HG03039 (cell line): ENCODE measurements around the gene USP1.
A peak's percentile ranks its signal among the peaks of the same experiment; 100 is the strongest.

ENCODE experiments used
- ATAC-seq: cut with Tn5 transposase; IDR thresholded peaks from one replicate; pipeline ENCODE4 v1.9.1; 2021; ENCODE audit warnings: mild to moderate bottlenecking, moderate library complexity; ENCODE audit not compliant: unreplicated experiment

Gene USP1

DNA sequence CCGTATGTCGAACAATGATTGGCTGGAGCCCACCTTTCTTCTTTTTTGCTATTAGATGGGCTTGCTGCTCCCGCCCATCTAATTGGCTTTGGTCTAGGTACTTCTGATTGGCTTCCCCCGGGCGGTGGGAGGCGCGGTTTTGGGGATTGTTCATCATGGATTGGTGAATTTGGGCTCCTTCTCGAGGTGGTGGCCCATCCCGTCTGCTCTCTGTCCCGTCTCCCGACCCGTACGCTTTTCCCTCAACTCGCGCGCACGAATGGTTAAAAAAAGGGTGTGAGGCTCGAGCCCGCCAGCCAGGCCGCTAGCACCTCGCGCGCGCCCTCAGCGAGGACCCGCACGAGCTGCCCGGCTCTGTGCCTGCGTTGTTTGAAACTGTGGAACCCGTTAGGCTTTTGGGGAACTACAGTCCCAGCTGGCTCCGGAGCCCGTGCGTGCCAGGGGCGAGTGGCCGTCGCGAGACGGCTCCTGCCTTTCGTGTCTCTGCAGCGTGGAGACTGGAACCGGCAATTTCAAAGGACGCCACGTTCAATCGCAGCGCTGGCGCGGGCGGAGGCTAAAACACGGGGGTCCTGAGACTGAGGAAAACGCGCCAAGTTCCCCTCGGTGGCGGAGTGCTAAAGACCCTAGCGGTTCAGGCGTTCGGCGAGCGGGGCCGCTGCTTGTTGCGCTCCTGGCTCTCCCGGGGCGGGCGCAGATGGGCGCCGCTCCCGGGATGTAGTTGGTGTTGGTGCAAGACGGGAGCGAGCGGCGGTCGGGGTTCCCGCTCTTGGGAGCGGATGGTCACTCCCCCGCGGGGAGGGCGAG is at the start of gene USP1:
USP1 (plus strand) TSS at position 584 of the 807 bp plus-strand sequence. CDS start 2,819 bp downstream, outside the sequence.
- ATAC-seq = peak; percentile 74

- ATAC-seq = no peak
Measured at GRCh38 chr1:62389531-62389930, 47.3 kb upstream of the USP1 start.

DNA sequence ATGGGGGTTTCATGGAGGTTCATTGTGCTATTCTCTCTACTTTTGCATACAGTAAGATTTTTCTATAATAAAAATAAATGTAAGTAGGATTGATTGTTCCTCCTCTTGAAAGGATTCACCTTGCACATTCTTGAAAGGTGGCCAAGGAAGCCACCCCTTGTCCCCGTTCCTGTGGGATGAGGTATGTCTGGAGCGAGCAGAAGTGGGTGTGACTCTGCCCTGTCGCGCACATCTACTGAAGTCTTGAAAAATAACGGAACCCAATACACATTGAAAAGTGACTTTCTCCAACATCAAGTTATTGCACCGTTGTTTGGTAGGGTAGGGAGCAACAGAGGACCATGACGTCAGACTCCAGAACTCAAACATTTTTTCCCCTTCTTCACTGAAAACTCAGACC is 46.8 kb upstream of the USP1 start:
- no peak for ATAC-seq

DNA sequence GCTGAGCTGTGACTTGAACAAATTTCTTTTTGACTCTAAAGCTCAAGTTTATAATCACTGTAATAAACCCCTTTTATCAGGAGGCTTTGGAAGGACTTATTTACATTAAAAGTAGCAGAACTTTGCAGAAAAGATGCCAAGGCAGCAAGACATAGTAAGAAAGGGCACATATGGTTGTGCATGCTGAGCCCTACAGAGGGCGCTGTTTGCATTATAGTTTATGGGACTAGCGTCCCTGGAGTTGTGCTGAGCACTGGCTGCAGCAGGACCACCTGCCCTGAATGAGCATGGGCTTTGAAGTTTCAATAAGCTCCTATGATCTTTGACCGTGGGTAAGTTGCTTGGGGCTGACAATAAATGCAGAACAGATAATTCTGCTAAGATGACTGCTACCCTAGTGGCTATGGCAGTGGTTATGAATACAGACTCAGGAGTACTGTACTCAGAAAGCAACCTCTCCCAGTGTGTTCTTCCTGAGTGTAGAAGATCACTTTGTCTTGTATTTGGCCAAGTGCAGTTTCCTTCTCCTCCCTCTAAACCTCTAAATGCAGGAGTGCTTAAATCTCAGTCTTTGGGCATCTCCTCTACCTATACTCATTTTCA is 45.4 kb upstream of the USP1 start:
- no peak for ATAC-seq

- no peak for ATAC-seq
Measured at GRCh38 chr1:62392951-62393350, 43.9 kb upstream of the USP1 start.

- ATAC-seq = no peak
Measured at GRCh38 chr1:62394646-62395045, 42.2 kb upstream of the USP1 start.

GRCh38 chr1:62395291-62395690 is 41.6 kb upstream of the USP1 start:
- no peak for ATAC-seq

GRCh38 chr1:62396871-62397270 is 40.0 kb upstream of the USP1 start:
- ATAC-seq = no peak

- ATAC-seq = no peak
Measured at GRCh38 chr1:62397301-62397700, 39.5 kb upstream of the USP1 start.

GRCh38 chr1:62398377-62398776 is 38.5 kb upstream of the USP1 start:
- no peak for ATAC-seq

DNA sequence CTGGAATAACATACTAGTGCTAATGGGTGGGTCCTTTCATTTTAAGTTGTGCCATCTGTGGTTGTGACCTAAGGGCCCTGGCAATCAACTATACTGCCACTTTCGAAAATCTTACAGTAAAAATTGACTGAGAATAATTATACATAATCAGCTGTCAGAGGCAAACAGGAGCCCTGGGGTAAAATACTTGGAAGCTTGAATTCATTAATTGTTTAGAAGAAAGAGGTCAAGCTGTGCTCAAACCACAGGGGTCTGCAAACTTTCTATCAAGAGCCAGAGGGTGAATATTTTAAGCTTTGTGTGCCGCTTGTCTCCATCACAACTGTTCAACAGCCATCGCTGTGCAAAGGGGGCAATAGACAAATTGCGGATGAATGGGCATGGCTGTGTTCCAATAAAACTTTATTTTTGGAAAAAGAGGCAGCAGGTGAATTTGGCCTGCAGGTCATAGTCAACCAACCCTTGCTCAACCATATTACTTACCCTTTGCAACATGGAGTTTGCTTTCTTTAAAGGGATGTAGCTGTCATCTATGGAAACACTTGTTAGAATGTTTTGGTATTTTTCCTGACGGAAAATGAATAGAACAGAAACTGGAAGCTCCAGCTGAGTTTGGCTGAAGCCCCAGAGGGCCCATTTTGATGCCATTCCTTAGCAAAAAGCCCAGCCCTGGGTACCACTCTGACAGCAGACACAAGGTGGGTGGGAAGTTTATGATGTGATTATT is 35.7 kb upstream of the USP1 start:
- ATAC-seq = no peak

DNA sequence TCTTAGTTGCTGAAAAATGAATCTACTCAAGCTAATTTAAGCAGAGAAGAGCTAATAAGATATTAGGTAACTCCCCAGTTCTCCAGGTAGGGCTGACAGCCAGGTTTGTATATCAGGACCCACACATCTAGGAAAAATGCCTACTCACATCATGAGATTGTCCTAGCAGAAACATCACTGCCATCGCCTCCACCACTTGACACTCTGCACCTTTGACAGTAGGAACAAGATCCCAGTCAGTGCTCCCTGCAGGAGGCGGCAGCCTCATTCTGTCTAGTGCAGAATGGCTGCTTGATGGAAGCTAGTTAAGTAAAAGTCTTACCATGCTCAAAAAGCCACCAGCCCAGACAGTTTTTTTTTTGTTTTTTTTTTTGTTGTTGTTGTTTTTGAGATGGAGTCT is 31.6 kb upstream of the USP1 start:
- ATAC-seq = no peak

DNA sequence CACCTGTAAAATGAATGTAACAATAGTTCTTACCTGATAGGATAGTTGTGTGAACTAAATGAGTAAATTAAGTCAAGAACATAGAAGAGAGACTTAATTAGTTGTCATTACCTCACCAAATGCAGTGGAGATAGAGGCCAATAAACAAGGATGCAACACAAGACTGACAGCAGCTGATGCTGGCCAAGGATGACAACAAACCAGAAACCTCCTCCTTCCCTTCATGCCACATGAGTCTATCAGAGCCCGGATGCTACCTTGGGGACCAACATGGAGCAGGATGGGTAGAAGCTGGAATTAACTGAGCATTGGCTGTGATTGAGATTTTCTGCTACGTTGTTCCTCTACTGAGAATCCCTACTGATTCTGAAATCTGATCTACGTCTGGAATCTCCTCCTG is 30.3 kb upstream of the USP1 start:
- no peak for ATAC-seq

- no peak for ATAC-seq
Measured at GRCh38 chr1:62407398-62408009, 29.3 kb upstream of the USP1 start.

- ATAC-seq = no peak
Measured at GRCh38 chr1:62415687-62416086, 21.2 kb upstream of the USP1 start.

DNA sequence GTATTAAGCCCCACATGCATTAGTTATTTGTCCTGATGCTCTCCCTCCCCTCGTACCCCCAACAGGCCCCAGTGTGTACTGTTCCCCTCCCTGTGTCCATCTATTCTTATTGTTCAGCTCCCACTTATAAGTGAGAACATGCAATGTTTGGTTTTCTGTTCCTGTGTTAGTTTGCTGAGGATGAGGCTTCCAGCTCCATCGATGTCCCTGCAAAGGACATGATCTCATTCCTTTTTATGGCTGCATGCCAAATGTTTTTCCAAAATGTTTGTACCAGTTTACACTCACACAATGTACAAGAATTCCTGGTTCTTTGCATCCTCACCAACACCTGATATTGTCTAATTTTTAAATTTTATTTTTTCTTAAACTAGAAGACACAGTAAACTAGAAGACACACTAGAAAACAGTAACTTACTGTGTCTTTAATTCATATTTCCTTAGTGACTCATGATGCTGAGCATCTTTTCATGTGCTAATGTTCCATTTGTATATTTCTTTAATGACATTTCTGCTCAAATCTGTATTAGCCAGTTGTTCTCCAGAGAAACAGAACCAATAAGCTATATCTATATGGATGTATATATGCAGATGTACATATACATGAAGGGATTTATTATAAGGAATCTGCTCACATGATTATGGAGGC is 19.4 kb upstream of the USP1 start:
- ATAC-seq = no peak

DNA sequence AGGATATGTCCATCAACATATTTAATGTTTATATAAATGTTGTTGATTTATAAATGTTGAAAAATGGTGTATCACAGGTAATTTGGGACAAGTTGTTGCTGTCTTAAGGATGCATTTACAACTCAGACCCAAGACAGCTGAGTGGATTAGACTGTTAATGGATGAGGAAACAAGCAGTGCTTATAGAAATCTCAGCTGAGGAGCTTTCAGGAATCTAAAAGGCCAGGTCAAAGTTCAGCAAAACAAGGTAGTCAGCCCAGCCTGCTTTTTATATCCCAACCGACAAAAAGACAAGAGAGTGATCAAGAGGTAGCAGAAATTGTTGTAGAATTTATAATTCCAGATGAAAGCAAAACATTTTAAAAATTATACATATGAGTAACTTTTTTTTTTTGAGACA is 16.6 kb upstream of the USP1 start:
- no peak for ATAC-seq

DNA sequence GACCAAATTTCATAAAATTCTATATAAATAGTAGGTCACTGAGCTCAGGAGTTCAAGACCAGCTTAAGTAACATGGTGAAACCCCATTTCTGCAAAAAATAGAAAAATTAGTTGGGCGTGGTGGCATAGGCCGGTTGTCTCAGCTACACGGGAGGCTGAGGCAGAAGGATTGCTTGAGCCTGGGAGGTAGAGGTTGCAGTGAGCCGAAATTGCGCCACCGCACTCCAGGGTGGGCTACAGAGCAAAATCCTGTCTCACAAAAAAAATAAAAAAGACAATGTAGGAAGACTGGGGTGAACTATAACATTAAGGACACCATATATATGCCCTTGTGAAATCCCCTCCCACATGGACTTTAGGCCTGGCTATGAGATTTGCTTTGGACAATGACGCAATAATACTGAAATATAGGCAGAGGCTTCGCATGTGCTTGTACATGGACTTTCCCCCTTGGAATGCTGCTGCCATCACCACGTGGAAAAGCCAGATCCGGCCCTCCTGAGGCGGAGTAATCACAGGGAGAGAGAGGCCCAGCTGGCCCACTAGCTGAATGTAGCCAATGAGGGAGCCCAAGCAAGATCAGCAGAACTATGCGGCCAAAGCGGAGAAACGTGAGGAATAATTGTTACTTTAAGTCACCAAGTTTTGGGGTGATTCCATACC is 13.1 kb upstream of the USP1 start:
- ATAC-seq = no peak

- no peak for ATAC-seq
Measured at GRCh38 chr1:62424411-62424810, 12.4 kb upstream of the USP1 start.

DNA sequence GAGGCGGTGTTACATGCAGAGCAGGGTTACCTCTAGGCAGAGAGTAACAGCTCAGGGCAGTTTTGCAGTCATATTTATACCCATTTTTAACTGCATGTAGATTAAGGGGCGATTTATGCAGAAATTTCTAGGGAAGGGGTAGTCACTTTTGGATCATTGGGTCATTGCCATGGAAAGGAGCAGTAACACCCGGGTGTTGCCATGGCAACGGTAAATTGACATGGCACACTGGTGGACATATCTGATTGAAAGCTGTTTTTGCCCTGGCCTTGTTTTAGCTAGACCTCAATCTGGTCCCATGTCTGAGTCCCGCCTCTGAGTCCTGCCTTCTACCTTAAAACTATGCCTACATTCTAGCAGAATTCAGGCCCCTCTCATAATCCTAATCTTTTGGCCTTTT is 11.8 kb upstream of the USP1 start:
- ATAC-seq = no peak

GRCh38 chr1:62426237-62426636 is 10.6 kb upstream of the USP1 start:
- no peak for ATAC-seq
